GM19193 (cell line): ENCODE measurements around the gene IFT172.
A peak's percentile ranks its signal among the peaks of the same experiment; 100 is the strongest.

ENCODE experiments used
- POLR2A ChIP-seq: IDR thresholded peaks from 4 replicates; pipeline ENCODE4 v1.6.1; 2011; ENCODE audit not compliant: insufficient read depth, insufficient read length; ENCODE audit errors: extremely low read depth

Gene IFT172, protein sequence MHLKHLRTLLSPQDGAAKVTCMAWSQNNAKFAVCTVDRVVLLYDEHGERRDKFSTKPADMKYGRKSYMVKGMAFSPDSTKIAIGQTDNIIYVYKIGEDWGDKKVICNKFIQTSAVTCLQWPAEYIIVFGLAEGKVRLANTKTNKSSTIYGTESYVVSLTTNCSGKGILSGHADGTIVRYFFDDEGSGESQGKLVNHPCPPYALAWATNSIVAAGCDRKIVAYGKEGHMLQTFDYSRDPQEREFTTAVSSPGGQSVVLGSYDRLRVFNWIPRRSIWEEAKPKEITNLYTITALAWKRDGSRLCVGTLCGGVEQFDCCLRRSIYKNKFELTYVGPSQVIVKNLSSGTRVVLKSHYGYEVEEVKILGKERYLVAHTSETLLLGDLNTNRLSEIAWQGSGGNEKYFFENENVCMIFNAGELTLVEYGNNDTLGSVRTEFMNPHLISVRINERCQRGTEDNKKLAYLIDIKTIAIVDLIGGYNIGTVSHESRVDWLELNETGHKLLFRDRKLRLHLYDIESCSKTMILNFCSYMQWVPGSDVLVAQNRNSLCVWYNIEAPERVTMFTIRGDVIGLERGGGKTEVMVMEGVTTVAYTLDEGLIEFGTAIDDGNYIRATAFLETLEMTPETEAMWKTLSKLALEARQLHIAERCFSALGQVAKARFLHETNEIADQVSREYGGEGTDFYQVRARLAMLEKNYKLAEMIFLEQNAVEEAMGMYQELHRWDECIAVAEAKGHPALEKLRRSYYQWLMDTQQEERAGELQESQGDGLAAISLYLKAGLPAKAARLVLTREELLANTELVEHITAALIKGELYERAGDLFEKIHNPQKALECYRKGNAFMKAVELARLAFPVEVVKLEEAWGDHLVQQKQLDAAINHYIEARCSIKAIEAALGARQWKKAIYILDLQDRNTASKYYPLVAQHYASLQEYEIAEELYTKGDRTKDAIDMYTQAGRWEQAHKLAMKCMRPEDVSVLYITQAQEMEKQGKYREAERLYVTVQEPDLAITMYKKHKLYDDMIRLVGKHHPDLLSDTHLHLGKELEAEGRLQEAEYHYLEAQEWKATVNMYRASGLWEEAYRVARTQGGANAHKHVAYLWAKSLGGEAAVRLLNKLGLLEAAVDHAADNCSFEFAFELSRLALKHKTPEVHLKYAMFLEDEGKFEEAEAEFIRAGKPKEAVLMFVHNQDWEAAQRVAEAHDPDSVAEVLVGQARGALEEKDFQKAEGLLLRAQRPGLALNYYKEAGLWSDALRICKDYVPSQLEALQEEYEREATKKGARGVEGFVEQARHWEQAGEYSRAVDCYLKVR (N-terminal part only)

DNA sequence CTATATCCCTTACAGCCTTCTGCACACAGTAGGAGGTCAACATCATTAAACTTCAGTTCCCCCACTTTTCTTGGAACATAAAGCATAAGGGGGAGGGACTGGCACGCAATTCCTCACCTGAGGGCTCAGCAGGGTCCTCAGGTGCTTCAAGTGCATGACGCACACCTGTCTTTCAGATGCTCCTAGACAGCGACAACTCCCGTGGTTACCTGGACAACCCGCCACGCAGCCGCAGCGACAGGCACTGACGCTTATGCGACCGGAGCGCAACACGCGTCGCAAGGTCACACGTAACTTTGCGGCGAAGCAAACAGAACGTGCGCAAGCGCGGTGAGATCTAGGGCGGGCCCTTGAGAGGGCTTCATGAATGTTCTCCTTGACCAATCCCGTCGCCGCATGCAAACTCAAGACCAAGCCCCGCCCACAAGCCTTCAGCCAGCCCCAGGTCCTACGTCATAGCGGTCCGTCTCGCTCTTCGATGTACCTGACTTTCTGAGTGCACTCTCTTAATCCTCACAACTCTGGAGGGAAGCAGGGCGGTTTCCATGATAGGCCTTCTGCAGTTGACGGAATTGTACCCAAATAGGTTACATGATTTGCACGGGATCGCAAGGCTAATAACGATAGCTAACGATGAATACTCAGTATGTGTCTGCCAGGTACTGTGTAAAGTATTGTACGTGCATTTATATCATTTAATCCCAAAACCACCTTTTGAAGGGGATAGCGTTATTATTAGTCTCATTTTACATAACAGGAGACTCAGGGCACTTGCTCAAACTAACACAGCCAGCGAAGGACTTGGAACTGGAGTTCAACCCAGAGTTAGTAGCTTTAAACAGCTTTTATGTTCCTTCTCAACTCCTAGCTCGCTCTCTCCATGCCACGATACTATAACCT, at the start of gene IFT172:
Gene IFT172 (minus strand): TSS at position 246 of the 900 bp plus-strand sequence. CDS start 90 bp downstream, at position 156.
- peak; percentile 46 for TF ChIP-seq POLR2A

DNA sequence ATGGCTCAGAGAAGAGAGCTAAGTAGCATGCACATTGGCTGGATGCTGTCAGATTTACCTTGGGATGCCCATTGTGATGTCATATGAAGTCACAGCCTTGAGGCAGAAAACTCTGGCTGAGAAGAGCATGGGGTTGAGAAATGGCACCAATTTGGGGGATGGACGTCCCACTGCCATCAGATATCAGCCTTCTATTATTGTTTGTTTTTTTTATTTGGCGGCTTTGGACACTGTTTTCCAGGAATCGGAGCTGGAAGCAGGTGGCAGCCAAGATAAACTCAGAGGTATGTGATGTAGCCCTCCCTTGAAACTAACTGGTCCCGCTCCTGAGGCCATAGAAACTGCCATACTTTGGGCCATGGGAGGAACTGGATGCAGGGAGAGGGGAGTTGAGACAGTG, 47.7 kb upstream of the IFT172 start:
- no peak for TF ChIP-seq POLR2A

DNA sequence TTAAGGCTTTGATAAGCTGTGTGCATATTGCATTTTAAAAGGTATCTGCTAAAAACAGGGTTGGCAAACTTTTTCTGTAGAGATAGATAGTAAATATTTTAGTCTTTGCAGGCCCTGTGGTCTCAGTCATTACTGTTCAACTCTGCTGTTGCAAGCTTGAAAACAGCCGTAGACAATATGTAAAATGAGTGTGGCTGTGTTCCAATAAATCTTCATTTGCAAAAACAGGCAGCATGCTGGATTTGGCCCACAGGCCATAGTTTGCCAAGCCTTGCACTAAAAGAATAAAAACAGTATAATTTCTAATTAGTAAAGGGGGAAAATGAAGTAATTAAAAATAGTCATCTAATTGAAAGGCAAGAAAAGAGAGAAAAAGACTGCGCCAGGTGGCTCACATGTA, 42.4 kb upstream of the IFT172 start:
- TF ChIP-seq POLR2A: no peak

DNA sequence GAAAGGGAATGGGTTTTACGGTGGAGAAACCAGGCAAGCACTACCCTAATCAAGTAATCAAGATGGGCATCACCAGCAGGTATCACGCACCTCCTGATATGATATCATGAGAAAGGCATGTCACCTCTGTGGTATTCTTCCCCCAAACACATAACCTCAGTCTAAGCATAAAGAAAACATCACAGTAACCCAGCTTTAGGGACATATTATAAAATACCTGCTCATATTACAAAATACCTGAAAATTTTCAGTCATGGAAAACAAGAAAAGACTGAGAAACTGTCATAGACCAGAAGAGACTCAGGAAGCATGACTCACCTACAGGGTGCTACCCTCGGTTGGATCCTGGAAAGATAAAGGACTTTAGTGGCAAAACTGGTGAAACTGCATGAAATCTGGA, 37.6 kb upstream of the IFT172 start:
- TF ChIP-seq POLR2A: no peak

DNA sequence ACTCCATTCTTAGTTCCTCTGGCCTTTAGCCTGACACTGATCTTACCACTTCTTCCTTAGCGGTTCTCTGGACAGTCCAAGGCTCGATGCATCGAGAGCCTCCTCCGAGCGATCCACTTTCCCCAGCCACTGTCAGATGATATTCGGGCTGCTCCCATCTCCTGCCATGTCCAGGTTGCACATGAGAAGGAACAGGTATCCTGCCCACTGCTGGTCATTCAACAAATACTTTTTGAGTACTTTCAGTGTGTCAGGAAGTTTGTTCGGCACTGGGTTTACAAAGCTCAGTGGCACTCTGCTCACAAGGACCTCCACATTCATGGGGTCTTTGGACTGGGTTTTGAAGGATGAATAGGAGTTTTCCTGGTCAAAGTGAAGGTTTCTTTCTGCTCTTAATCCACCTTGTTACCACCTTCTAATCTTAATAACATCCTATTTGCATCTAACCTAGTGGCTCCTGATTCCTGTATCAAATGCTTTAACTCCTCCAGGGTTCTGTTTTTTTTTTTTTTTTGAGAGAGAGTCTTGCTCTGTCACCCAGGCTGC, 32.9 kb upstream of the IFT172 start:
- TF ChIP-seq POLR2A: no peak

DNA sequence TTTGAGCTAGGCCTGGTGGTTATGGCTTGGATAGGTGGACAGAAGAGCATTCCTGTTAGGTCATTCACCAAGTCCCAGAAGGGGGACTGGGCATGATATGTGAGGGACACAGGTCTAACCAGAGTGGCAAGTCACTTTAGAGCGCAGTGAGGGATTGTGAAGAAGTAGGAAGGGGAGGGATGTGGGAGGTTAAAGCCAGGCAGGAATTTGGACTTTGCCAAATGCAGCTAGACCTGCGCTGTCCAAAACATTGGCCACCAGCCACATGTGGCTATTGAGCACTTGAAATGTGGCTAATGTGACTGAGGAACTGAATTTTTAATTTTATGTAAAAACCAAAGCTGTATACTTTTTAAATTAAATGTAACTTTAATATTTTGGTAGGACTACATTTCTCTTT, 30.8 kb upstream of the IFT172 start:
- TF ChIP-seq POLR2A: no peak

DNA sequence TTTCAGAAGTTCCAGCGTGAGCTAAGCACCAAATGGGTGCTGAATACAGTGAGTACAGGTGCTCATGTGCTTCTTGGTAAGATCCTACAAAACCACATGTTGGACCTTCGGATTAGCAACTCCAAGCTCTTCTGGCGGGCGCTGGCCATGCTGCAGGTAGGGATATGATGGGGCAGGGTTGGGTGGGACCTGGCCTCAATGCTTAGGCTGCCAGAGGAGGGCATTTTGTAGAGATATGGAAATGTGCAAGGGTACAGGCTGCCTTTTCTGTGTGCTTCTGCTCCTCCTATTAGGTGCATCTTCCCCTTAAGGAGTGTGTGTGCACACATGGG, 29.2 kb upstream of the IFT172 start:
- no peak for TF ChIP-seq POLR2A

DNA sequence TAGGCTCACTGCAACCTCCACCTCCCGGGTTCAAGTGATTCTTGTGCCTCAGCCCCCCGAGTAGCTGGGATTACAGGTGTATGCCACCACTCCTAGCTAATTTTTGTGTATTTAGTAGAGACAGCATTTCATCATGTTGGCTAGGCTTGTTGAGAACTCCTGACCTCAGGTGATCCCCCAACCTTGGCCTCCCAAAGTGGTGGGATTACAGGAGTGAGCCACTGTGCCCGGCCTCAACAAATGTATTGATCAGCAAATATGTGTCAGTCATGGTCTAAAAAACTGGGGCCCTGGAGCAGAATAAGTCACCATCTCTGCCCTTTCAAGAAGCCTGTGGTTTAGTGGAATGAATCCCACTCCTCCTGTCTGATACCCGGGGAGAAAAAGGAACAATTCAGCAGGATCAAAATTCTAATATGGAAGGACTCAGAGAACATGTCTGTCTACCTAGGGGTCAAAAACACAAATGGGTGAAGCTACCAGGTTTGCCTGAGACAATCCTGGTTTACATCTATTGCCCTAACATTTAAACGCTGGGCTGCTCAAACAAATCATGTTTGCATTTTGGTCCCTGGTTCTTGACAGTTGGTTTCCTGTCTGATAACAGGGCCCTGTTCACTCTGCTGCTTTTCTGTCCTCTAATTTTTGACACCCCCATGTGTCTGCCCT, 28.7 kb upstream of the IFT172 start:
- TF ChIP-seq POLR2A: no peak

DNA sequence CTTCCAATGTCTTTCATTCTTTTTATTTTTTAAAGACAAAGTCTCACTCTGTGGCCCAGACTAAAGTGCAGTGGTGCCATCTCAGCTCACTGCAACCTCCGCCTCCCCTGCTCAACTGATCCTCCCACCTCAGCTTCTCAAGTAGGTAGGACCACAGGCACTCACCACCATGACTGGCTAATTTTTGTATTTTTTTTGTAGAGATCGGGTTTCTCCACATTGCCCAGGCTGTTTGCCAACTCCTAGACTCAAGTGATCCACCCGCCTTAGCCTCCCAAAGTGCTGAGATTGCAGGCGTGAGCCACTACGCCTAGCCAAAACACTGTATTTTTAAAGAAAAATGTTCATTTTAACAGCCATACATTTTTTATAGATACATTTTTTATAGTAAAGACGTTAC, 19.8 kb upstream of the IFT172 start:
- TF ChIP-seq POLR2A: no peak

DNA sequence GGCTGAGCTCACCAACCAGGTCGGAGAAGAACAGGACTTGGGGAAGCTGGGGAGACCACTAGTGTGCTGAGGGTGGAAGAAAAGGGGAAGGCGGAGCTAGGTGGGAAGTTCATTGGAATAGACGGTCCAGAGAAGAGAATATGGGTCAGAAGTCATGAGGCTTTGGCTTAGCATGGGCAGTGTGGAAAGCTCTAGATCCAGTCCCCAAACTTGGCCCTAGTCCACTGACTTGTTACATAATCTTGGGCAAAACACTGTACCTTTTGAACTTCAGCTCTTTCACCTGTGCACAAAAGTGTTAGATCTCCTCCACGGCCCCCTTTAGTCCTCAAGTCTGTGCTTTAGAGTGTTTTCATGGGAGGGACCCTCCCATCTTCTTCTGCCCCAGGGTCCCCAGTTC, 17.8 kb upstream of the IFT172 start:
- TF ChIP-seq POLR2A: no peak

DNA sequence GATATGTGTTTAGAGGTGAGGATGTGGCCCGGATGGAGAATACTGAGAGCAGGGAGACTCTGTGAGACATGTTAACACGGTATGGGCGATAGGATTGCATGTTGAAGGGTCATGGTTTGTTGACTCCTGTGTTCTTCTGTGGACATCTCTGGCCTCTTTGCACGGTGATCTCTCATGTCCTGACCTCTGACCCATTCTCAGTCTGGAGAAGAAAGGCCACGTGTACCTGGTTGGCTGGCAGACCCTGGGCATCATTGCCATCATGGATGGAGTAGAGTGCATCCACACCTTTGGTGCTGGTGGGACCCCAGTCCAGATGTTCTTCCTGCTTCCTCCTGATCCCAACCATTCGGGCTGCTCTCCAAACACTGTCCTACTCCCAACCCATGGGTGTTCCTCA, 17.0 kb upstream of the IFT172 start:
- no peak for TF ChIP-seq POLR2A

DNA sequence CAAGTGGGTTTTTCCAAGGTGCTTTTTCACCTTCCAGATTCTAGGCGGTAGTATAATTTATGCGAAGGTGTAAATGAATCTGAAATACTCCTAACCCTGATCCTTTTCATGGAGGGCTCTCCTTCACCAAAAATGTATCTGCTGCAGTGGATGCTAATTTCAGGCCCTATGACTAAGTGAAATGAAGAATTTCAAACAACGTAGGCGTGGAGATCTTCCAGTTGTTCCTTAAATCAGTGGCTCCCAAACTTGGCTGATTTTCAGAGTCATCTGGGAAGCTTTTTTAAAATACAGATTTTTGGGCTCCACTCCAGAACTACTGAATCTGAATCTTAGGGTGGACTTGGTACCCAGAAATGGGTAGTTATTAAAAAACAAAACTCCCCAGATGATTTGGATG, 12.6 kb upstream of the IFT172 start:
- TF ChIP-seq POLR2A: no peak

DNA sequence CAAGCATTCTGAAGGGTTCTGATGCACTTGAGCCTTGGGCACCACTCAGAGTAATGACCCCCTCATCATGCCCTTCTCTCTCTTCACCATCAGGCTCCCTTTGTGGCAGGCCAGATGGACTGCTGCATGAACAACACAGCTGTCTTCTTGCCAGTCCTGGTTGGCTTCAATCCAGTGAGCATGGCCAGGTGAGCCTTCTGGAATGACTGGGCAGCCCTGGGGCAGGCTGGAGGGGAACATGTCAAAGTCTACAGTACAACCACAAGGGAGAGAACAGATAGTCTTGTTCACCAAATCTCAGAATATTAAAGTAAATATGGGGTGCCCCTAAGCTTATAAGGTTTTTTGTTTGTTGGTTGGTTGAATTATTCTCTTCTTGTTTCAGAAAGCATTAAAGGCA, 11.5 kb upstream of the IFT172 start:
- no peak for TF ChIP-seq POLR2A
